HepG2 (cell line): ENCODE measurements around the gene ATAD2B. TPM values are rescaled to one million over a fixed set of nuclear protein-coding genes. Genes with fewer than 3 reads are reported as not detected.

Source experiments
- BRCA1 ChIP-seq: sonication (generic); formaldehyde crosslinking; IDR thresholded peaks from 2 replicates; pipeline ENCODE4 v1.4.0; 2020; ENCODE audit warnings: missing genetic modification reagents
- DMAP1 ChIP-seq: IDR thresholded peaks from 2 replicates; pipeline ENCODE4 v1.6.1; 2016
- KAT8 ChIP-seq: IDR thresholded peaks from 2 replicates; pipeline ENCODE4 v1.6.1; 2016; ENCODE audit warnings: missing genetic modification reagents, missing compliant biosample characterization
- NCOA1 ChIP-seq: sonication (generic); formaldehyde crosslinking; IDR thresholded peaks from 2 replicates; pipeline ENCODE4 v1.9.0; 2021; ENCODE audit warnings: missing genetic modification reagents
- SIN3A ChIP-seq: IDR thresholded peaks from 2 replicates; pipeline ENCODE4 v1.6.1; 2011; ENCODE audit warnings: low read depth, mild to moderate bottlenecking, control low read depth, low read length, borderline replicate concordance
- SNAPC2 ChIP-seq: sonication (generic); formaldehyde crosslinking; IDR thresholded peaks from 2 replicates; pipeline ENCODE4 v1.8.1; 2022; ENCODE audit warnings: mild to moderate bottlenecking, missing genetic modification reagents
- SP140L ChIP-seq: sonication (generic); formaldehyde crosslinking; IDR thresholded peaks from 2 replicates; pipeline ENCODE4 v1.4.0; 2020; ENCODE audit warnings: missing genetic modification reagents, borderline replicate concordance
- SRSF9 ChIP-seq: fragments of 200-400 bp; formaldehyde crosslinking; IDR thresholded peaks from 2 replicates; pipeline ENCODE4 v1.6.1; 2018; ENCODE audit warnings: borderline replicate concordance, mild to moderate bottlenecking, low read depth, low read length; ENCODE audit not compliant: insufficient read depth, poor library complexity, severe bottlenecking
- ZFP1 ChIP-seq: IDR thresholded peaks from 2 replicates; pipeline ENCODE4 v1.6.1; 2016
- ZNF44 ChIP-seq: sonication (generic); formaldehyde crosslinking; IDR thresholded peaks from 2 replicates; pipeline ENCODE4 v1.5.1; 2020; ENCODE audit warnings: mild to moderate bottlenecking, missing genetic modification reagents
- ZNF609 ChIP-seq: sonication (generic); formaldehyde crosslinking; IDR thresholded peaks from 2 replicates; pipeline ENCODE4 v1.4.0; 2020; ENCODE audit warnings: mild to moderate bottlenecking, missing genetic modification reagents, borderline replicate concordance
- ZSCAN30 ChIP-seq: sonication (generic); formaldehyde crosslinking; IDR thresholded peaks from 2 replicates; pipeline ENCODE4 v1.5.0; 2020; ENCODE audit warnings: mild to moderate bottlenecking, missing genetic modification reagents
- ZXDC ChIP-seq: sonication (generic); formaldehyde crosslinking; IDR thresholded peaks from 2 replicates; pipeline ENCODE4 v1.5.0; 2020; ENCODE audit warnings: mild to moderate bottlenecking, missing genetic modification reagents
- polyA plus RNA-seq, 8 experiments: library from polyadenylated mRNA; depleted of rRNA in 3 of 8; stranded (reverse) in 7 of 8; unstranded in 1 of 8; fragments of >200 nt; fragmentation: Illumina TruSeq in 4 of 8; extraction: Trizol in 4 of 8; gene quantifications; 2 replicates each; pipeline versions ENCODE4 v1.2.1 to v1.2.3, GENCODE V29; 2011 to 2016; ENCODE audit warnings: low read depth in 4 of 8, missing spikeins in 1 of 8, mixed read lengths in 1 of 8; ENCODE audit not compliant: insufficient read depth in 1 of 8
- total RNA-seq, 5 experiments: library from RNA; depleted of rRNA; stranded (reverse); fragments of >200 nt; fragmentation: Illumina TruSeq; extraction: Trizol; gene quantifications; 2 replicates each; pipeline ENCODE4 v1.2.3, GENCODE V29; 2016; ENCODE audit warnings: low read depth in 1 of 5
- TF ChIP-seq, protein P1 (sequence below): sonication (generic); formaldehyde crosslinking; IDR thresholded peaks from 2 replicates; pipeline ENCODE4 v1.4.0; 2020; ENCODE audit warnings: missing genetic modification reagents, borderline replicate concordance
- TF ChIP-seq, protein P2 (sequence below): IDR thresholded peaks from 2 replicates; pipeline ENCODE4 v1.6.1; 2016
- TF ChIP-seq, protein P3 (sequence below): sonication (generic); formaldehyde crosslinking; IDR thresholded peaks from 2 replicates; pipeline ENCODE4 v1.4.0; 2020; ENCODE audit warnings: low read depth, mild to moderate bottlenecking, missing genetic modification reagents

The ATAD2B gene
- total and polyA plus RNA-seq, 2 of the 13 experiments (the other 11 are each of a cell fraction or from before 2014, with no cell fraction given) = 5.3 to 22.2 TPM

- TF ChIP-seq ZNF609 (CRISPR knock-in tag) (no peak), SP140L (CRISPR knock-in tag) (0 out of 2 replicates have a peak, but pooled peaks have one; percentile 1), BRCA1 (CRISPR knock-in tag) (no peak), SNAPC2 (CRISPR knock-in tag) (no peak), NCOA1 (CRISPR knock-in tag) (no peak), DMAP1 (CRISPR knock-in tag) (no peak), SIN3A (0 out of 2 replicates have a peak, but pooled peaks have one; percentile 6), SRSF9 (no peak), ZSCAN30 (no peak), ZNF44 (CRISPR knock-in tag) (peak; percentile 21; the same call in 1 of the 2 replicates), ZFP1 (CRISPR knock-in tag) (no peak), ZXDC (0 out of 2 replicates have a peak, but pooled peaks have one; percentile 35), KAT8 (CRISPR knock-in tag) (no peak)
- TF ChIP-seq, protein P1, sequence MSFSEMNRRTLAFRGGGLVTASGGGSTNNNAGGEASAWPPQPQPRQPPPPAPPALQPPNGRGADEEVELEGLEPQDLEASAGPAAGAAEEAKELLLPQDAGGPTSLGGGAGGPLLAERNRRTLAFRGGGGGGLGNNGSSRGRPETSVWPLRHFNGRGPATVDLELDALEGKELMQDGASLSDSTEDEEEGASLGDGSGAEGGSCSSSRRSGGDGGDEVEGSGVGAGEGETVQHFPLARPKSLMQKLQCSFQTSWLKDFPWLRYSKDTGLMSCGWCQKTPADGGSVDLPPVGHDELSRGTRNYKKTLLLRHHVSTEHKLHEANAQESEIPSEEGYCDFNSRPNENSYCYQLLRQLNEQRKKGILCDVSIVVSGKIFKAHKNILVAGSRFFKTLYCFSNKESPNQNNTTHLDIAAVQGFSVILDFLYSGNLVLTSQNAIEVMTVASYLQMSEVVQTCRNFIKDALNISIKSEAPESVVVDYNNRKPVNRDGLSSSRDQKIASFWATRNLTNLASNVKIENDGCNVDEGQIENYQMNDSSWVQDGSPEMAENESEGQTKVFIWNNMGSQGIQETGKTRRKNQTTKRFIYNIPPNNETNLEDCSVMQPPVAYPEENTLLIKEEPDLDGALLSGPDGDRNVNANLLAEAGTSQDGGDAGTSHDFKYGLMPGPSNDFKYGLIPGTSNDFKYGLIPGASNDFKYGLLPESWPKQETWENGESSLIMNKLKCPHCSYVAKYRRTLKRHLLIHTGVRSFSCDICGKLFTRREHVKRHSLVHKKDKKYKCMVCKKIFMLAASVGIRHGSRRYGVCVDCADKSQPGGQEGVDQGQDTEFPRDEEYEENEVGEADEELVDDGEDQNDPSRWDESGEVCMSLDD = no peak; the same call in 1 of the 2 replicates
- TF ChIP-seq, protein P2, sequence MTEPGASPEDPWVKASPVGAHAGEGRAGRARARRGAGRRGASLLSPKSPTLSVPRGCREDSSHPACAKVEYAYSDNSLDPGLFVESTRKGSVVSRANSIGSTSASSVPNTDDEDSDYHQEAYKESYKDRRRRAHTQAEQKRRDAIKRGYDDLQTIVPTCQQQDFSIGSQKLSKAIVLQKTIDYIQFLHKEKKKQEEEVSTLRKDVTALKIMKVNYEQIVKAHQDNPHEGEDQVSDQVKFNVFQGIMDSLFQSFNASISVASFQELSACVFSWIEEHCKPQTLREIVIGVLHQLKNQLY = no peak
- TF ChIP-seq, protein P3, sequence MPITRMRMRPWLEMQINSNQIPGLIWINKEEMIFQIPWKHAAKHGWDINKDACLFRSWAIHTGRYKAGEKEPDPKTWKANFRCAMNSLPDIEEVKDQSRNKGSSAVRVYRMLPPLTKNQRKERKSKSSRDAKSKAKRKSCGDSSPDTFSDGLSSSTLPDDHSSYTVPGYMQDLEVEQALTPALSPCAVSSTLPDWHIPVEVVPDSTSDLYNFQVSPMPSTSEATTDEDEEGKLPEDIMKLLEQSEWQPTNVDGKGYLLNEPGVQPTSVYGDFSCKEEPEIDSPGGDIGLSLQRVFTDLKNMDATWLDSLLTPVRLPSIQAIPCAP (CRISPR knock-in tag) = no peak
These were observed 603 bp downstream of the ATAD2B start (continued) for GRCh38 chr2:23926290-23926749.
